Nephron (organoid): Measurements from ENCODE around the gene PGS1.

ENCODE experiments used
- H3K27ac Mint-ChIP-seq, 3 experiments: 2 replicates each; pipeline ENCODE4 v1.8.0; 2020; ENCODE audit warnings: mixed read lengths in 3 of 3, mild to moderate bottlenecking in 2 of 3, moderate library complexity in 1 of 3
- H3K27me3 Mint-ChIP-seq: 2 replicates; pipeline ENCODE4 v1.8.0; 2021; ENCODE audit warnings: low read depth, mild to moderate bottlenecking, moderate library complexity, mixed read lengths
- H3K36me3 Mint-ChIP-seq: 2 replicates; pipeline ENCODE4 v1.8.0; 2020; ENCODE audit warnings: low read depth, mixed read lengths
- H3K4me1 Mint-ChIP-seq: 2 replicates; pipeline ENCODE4 v1.8.0; 2020; ENCODE audit warnings: mixed read lengths
- H3K4me3 Mint-ChIP-seq, 3 experiments: 2 replicates each; pipeline ENCODE4 v1.8.0; 2020; ENCODE audit warnings: mild to moderate bottlenecking in 3 of 3, mixed read lengths in 3 of 3, moderate library complexity in 2 of 3
- H3K9me3 Mint-ChIP-seq: 2 replicates; pipeline ENCODE4 v1.8.0; 2020; ENCODE audit warnings: mixed read lengths
- TF ChIP-seq, protein P1 (sequence below), 3 experiments: fragments of 200-600 bp; sonication (generic); IDR thresholded peaks; one replicate each; pipeline ENCODE4 v1.5.0; 2021; ENCODE audit warnings: antibody characterized with exemption in 3 of 3; ENCODE audit not compliant: unreplicated experiment in 3 of 3

PGS1 gene

DNA sequence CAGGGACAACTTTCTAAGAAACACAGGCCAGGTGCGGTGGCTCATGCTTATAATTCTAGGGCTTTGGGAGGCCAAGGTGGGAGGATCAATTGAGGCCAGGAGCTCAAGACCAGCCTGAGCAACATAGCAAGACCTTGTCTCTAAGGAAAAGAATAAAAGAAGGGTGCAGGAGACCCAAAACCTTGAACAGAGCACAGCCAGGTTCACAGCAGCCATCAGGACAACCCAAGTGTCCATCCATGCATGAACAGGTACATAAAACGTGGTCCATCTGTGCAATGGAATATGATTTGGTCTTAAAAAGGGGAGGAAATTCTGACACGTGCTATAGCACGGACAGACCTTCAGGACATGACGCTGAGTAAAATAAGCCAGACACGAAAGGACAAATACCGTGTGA is 91.0 kb downstream of the PGS1 start:
- no peaks in the 10 kb centered on the region for H3K4me1 Mint-ChIP-seq
- no peak overlapping the region for H3K4me3 Mint-ChIP-seq
- no peak overlapping the region for H3K27ac Mint-ChIP-seq
- H3K27me3 Mint-ChIP-seq: peaks cover 5% of the 10 kb centered on the region
- H3K9me3 Mint-ChIP-seq: no peaks in the 10 kb centered on the region
- no peaks in the 10 kb centered on the region for H3K36me3 Mint-ChIP-seq
- TF ChIP-seq, protein P1, sequence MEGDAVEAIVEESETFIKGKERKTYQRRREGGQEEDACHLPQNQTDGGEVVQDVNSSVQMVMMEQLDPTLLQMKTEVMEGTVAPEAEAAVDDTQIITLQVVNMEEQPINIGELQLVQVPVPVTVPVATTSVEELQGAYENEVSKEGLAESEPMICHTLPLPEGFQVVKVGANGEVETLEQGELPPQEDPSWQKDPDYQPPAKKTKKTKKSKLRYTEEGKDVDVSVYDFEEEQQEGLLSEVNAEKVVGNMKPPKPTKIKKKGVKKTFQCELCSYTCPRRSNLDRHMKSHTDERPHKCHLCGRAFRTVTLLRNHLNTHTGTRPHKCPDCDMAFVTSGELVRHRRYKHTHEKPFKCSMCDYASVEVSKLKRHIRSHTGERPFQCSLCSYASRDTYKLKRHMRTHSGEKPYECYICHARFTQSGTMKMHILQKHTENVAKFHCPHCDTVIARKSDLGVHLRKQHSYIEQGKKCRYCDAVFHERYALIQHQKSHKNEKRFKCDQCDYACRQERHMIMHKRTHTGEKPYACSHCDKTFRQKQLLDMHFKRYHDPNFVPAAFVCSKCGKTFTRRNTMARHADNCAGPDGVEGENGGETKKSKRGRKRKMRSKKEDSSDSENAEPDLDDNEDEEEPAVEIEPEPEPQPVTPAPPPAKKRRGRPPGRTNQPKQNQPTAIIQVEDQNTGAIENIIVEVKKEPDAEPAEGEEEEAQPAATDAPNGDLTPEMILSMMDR (IDR thresholded peaks at IDR 0.05; ENCODE audit: unreplicated experiment in 3 of 3): no peak

DNA sequence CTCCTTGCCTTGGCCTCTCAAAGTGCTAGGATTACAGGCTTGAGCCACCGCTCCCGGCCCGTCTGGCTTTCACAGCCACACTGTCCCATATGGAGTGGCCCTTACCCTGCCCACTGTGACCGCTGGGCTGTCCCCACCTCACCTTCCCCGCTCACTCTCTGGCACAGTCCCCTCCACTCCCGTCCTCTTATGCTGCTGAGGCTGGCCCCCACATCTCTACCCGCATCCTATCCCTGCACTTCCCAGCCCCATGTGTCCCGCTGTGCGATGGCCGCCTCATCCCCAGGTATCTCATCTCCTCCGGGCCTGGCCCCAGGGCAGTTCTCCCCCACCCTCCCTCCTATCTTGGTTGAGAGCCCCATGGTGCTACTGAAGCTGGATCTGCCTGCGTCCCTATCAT is 93.2 kb downstream of the PGS1 start:
- Mint-ChIP-seq H3K9me3 (no peaks in the 10 kb centered on the region), H3K27ac (no peak overlapping the region), H3K4me1 (no peaks in the 10 kb centered on the region), H3K4me3 (no peak overlapping the region), H3K27me3 (peaks cover 5% of the 10 kb centered on the region), H3K36me3 (no peaks in the 10 kb centered on the region)
- TF ChIP-seq, protein P1 (IDR thresholded peaks at IDR 0.05; ENCODE audit: unreplicated experiment in 3 of 3): no peak

GRCh38 chr17:78472035-78472905 is 93.8 kb downstream of the PGS1 start:
- Mint-ChIP-seq H3K4me3 (no peak overlapping the region), H3K9me3 (no peaks in the 10 kb centered on the region), H3K27ac (no peak overlapping the region), H3K27me3 (peaks cover 5% of the 10 kb centered on the region), H3K4me1 (no peaks in the 10 kb centered on the region), H3K36me3 (no peaks in the 10 kb centered on the region)
- TF ChIP-seq, protein P1 (IDR thresholded peaks at IDR 0.05; ENCODE audit: unreplicated experiment in 3 of 3): no peak

DNA sequence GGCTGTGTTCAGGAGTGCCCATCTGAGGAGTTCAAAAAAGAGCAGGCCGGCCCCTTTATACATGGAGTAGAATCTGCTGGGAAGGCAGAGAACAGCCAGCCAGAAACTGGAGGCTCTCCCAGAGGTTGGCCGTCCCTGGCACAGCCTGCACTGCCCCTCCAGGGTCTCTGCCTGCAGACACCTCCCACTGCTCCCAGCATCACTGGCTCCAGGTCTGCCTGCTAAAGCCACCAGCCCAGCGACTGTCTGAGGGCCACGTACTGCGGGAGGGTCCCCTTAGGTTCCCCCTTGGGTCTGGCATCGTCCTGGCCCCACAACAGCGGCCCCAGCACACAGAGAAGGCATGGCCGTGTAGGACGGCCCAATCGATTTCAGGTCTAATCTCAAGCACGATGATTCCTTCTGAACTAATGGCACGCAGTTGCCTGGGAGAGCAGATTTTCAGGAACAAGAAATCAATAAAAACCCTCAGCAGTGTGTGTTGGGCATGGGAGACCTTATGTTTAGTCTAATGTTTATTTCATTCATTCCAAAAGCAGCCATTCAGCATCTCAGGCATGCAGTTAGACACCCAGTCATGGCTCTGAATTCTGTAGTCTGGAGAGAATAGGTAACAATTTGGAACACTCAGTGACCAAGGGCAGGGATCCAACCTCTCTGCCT is 95.6 kb downstream of the PGS1 start:
- TF ChIP-seq, protein P1 (IDR thresholded peaks at IDR 0.05; ENCODE audit: unreplicated experiment in 3 of 3): no peak
- H3K27me3 Mint-ChIP-seq: peaks cover 5% of the 10 kb centered on the region
- H3K9me3 Mint-ChIP-seq: no peaks in the 10 kb centered on the region

More for the DNA sequence above, 95.6 kb downstream of the PGS1 start:
- H3K36me3 Mint-ChIP-seq: no peaks in the 10 kb centered on the region
- H3K4me3 Mint-ChIP-seq: no peak overlapping the region
- no peak overlapping the region for H3K27ac Mint-ChIP-seq
- no peaks in the 10 kb centered on the region for H3K4me1 Mint-ChIP-seq
